ENCODE data around the gene ZSWIM8. TPM values are rescaled to one million over a fixed set of nuclear protein-coding genes. Genes with fewer than 3 reads are reported as not detected.

ZSWIM8 gene
- total and polyA plus RNA-seq, 10 of the 15 experiments (the other 5 are each of a cell fraction or from before 2014, with no cell fraction given), result 7.8 to 47.1 (median 23.6) TPM

GRCh38 chr10:73743905-73744663, 41.3 kb upstream of the ZSWIM8 start, which contains the start of gene SEC24C:
TSS of gene SEC24C (plus strand) at chr10:73744372. CDS start at chr10:73746833, 2,461 bp downstream.
- in situ Hi-C loops (cut with MboI), result no loop called here
- POLR2A ChIA-PET, result interaction anchor here (0.5 to 3.7 kb wide), 12 partner anchors 10 to 134 kb away, joined by 5 to 38 read pairs (median 14); partner anchors contain the start of gene CHCHD1
- Histone ChIP-seq H3K79me2 (ENCODE audit: control insufficient read depth, insufficient read depth, low read length) (peaks cover 53% of the 10 kb centered on the region), H3K4me1 (ENCODE audit: control insufficient read depth, insufficient read depth, low read length) (peaks cover 11% of the 10 kb centered on the region), H3K36me3 (ENCODE audit: control insufficient read depth in 2 of 2, insufficient read depth in 2 of 2, low read length in 1 of 2) (peaks cover 0 to 2% of the 10 kb centered on the region in 2 experiments; a peak in 2 of 4 replicates), H3K4me2 (ENCODE audit: control insufficient read depth, insufficient read depth) (peak within 1 kb of the TSS; percentile 93), H3K27me3 (replicated peaks in 1 of 2; ENCODE audit: control insufficient read depth in 2 of 2, insufficient read depth in 2 of 2, low read length in 1 of 2) (no peaks in the 10 kb centered on the region), H3K9ac (ENCODE audit: control insufficient read depth, insufficient read depth, low read length) (peak within 1 kb of the TSS; percentile 96), H3K4me3 (peak within 1 kb of the TSS; percentile 95), H4K20me1 (ENCODE audit: control insufficient read depth, insufficient read depth) (no peaks in the 10 kb centered on the region), H3K27ac (ENCODE audit: control insufficient read depth, insufficient read depth) (peak within 1 kb of the TSS; percentile 97), H2AFZ (ENCODE audit: control insufficient read depth, low read depth, low read length) (peak within 1 kb of the TSS; percentile 82), H3K9me3 (replicated peaks; ENCODE audit: control insufficient read depth, insufficient read depth, low read length) (no peaks in the 10 kb centered on the region)
- intact Hi-C loops (cut with micrococcal nuclease; ENCODE audit: unreplicated experiment), result loop anchor here (1.0 to 2.0 kb wide), 4 partner anchors 14 to 41 kb away; partner anchors contain the start of gene ZSWIM8
- WGBS (ENCODE audit: insufficient coverage, insufficient replicate concordance, low lambda C conversion rate, missing lambda C conversion rate), result 2% methylated on average over 35 of the region's 36 CpGs
- RAD21 ChIA-PET (ENCODE audit: unreplicated experiment), result interaction anchor here (0.6 to 5.3 kb wide), 17 partner anchors 10 to 252 kb away, joined by 3 to 52 read pairs (median 4); partner anchors contain the start of genes CHCHD1 and PPP3CB
- peak; percentile 91 for FAIRE-seq
- CTCF ChIA-PET, result interaction anchor here (0.7 to 2.7 kb wide), 11 partner anchors 9 to 214 kb away, joined by 3 to 20 read pairs (median 3); a partner anchor contains a TSS
- no TSS peak for BruUV-seq (replicated peaks)
- DNase-seq (ENCODE audit: low read depth, low spot score), result peak; percentile 88
- ATAC-seq, result peak; percentile 92
- SMC1A ChIA-PET (ENCODE audit: uncharacterized antibody, unreplicated experiment), result interaction anchor here (0.7 to 4.1 kb wide), 19 partner anchors 10 to 136 kb away, joined by 3 to 35 read pairs (median 4); partner anchors contain the start of gene CHCHD1
- TF ChIP-seq SREBF1 (IDR thresholded peaks at IDR 0.05; ENCODE audit: low read length) (no peak), BCL11A (IDR thresholded peaks at IDR 0.05; ENCODE audit: low read depth, low read length) (no peak), GATAD2B (conservative IDR thresholded peaks at IDR 0.05; ENCODE audit: low read depth) (peak; percentile 74; the same call in 1 of the 2 replicates), CEBPB (IDR thresholded peaks at IDR 0.05; ENCODE audit: borderline replicate concordance in 1 of 2, low read depth in 2 of 2, low read length in 2 of 2) (no peak), TARDBP (IDR thresholded peaks at IDR 0.05; ENCODE audit: borderline replicate concordance) (peak; percentile 68; the same call in 1 of the 2 replicates), SREBF2 (IDR thresholded peaks at IDR 0.05; ENCODE audit: low read length) (peak; percentile 42; the same call in 1 of the 2 replicates), TCF3 (IDR thresholded peaks at IDR 0.05; ENCODE audit: borderline replicate concordance, insufficient read depth, low read depth, low read length) (0 out of 2 replicates have a peak, but pooled peaks have one; percentile 4), MYB (IDR thresholded peaks at IDR 0.05; ENCODE audit: borderline replicate concordance, low read depth, low read length) (no peak), EP300 (IDR thresholded peaks at IDR 0.05; ENCODE audit: borderline replicate concordance in 1 of 2, control insufficient read depth in 1 of 2, low read depth in 2 of 2, low read length in 2 of 2) (no peak), SMAD1 (IDR thresholded peaks at IDR 0.05; ENCODE audit: low read depth, partially characterized antibody) (peak; percentile 39), NR2C1 (IDR thresholded peaks at IDR 0.05) (peak; percentile 98), CHD2 (IDR thresholded peaks at IDR 0.05; ENCODE audit: borderline replicate concordance, low read depth, low read length) (no peak; the same call in 1 of the 2 replicates)
- TF ChIP-seq, protein P1, sequence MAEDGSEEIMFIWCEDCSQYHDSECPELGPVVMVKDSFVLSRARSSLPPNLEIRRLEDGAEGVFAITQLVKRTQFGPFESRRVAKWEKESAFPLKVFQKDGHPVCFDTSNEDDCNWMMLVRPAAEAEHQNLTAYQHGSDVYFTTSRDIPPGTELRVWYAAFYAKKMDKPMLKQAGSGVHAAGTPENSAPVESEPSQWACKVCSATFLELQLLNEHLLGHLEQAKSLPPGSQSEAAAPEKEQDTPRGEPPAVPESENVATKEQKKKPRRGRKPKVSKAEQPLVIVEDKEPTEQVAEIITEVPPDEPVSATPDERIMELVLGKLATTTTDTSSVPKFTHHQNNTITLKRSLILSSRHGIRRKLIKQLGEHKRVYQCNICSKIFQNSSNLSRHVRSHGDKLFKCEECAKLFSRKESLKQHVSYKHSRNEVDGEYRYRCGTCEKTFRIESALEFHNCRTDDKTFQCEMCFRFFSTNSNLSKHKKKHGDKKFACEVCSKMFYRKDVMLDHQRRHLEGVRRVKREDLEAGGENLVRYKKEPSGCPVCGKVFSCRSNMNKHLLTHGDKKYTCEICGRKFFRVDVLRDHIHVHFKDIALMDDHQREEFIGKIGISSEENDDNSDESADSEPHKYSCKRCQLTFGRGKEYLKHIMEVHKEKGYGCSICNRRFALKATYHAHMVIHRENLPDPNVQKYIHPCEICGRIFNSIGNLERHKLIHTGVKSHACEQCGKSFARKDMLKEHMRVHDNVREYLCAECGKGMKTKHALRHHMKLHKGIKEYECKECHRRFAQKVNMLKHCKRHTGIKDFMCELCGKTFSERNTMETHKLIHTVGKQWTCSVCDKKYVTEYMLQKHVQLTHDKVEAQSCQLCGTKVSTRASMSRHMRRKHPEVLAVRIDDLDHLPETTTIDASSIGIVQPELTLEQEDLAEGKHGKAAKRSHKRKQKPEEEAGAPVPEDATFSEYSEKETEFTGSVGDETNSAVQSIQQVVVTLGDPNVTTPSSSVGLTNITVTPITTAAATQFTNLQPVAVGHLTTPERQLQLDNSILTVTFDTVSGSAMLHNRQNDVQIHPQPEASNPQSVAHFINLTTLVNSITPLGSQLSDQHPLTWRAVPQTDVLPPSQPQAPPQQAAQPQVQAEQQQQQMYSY (CRISPR knock-in tag; IDR thresholded peaks at IDR 0.05), result no peak
- TF ChIP-seq, protein P2, sequence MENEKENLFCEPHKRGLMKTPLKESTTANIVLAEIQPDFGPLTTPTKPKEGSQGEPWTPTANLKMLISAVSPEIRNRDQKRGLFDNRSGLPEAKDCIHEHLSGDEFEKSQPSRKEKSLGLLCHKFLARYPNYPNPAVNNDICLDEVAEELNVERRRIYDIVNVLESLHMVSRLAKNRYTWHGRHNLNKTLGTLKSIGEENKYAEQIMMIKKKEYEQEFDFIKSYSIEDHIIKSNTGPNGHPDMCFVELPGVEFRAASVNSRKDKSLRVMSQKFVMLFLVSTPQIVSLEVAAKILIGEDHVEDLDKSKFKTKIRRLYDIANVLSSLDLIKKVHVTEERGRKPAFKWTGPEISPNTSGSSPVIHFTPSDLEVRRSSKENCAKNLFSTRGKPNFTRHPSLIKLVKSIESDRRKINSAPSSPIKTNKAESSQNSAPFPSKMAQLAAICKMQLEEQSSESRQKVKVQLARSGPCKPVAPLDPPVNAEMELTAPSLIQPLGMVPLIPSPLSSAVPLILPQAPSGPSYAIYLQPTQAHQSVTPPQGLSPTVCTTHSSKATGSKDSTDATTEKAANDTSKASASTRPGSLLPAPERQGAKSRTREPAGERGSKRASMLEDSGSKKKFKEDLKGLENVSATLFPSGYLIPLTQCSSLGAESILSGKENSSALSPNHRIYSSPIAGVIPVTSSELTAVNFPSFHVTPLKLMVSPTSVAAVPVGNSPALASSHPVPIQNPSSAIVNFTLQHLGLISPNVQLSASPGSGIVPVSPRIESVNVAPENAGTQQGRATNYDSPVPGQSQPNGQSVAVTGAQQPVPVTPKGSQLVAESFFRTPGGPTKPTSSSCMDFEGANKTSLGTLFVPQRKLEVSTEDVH (IDR thresholded peaks at IDR 0.05; ENCODE audit: low read depth, partially characterized antibody), result peak; percentile 81

All from GM12878 (cell line).